ENCODE measurements around the gene JMJD4. TPM values are rescaled to one million over a fixed set of nuclear protein-coding genes. Genes with fewer than 3 reads are reported as not detected.

Gene JMJD4
- total and polyA plus RNA-seq, 9 of the 15 experiments (the other 6 are each of a cell fraction or from before 2014, with no cell fraction given), result 1.4 to 42.6 (median 29.2) TPM

DNA sequence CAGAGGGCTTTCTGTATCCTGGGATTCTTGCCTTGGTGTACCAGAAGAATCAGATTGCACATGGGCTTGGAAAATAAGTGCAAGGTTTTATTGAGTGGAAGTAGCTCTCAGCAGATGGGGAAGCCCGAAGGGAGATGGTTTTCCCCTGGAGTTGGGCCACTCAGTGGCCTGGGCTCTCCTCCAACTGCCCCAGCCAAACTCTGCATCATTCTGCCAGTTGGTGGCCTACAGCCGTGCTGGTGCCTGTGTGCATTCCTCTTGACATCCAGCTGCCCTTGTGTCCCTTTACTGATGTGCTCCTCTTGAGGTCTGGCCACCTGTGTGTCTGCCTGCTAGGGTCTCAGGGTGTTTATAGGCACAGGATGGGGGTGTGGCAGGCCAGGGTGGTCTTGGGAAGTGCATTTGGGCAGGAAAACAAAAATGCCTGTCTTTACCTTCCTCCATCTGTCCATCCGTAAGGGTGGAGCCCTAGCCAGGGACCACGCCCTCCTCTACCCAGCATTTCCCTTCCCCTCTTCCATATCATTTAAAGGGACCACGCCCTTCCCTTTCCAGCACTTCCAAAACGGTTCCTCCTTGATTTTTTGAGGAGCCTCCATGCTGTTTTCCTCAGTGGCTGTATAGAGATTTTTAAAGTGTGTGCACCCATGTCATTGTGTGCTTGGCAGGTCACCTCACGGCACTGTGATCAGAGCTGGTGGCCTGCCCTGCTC lies 19.1 kb upstream of the JMJD4 start:
- CTCF ChIA-PET (ENCODE audit: low intra/inter-chr PET ratio), result no interaction called here
- Histone ChIP-seq H3K27me3 (ENCODE audit: control insufficient read depth in 2 of 2, insufficient read depth in 2 of 2, low read length in 2 of 2) (no peaks in the 10 kb centered on the region), H3K9me1 (ENCODE audit: control insufficient read depth, insufficient read depth, low read length) (peaks cover 9% of the 10 kb centered on the region), H3K27ac (ENCODE audit: extremely low read depth, low read depth, low read length) (no peak overlapping the region), H3K9me3 (replicated peaks; ENCODE audit: control insufficient read depth, insufficient read depth, low read depth, low read length) (no peaks in the 10 kb centered on the region), H3K9ac (ENCODE audit: insufficient read depth in 1 of 2, low read depth in 2 of 2, low read length in 2 of 2) (no peak overlapping the region), H3K4me2 (ENCODE audit: insufficient read depth, low read length) (peak overlapping the region; percentile 57; the same call in 1 of the 2 replicates), H3K4me3 (no peak overlapping the region), H3K79me2 (ENCODE audit: control insufficient read depth, insufficient read depth, low read length) (peaks cover 57% of the 10 kb centered on the region), H4K20me1 (replicated peaks; ENCODE audit: control insufficient read depth, insufficient read depth, low read length) (peaks cover 8% of the 10 kb centered on the region), H3K36me3 (ENCODE audit: control insufficient read depth, insufficient read depth, low read length) (peaks cover 56% of the 10 kb centered on the region; the same call in 2 of the 3 replicates), H3K4me1 (replicated peaks in 1 of 2; ENCODE audit: control insufficient read depth in 2 of 2, insufficient read depth in 2 of 2, low read length in 2 of 2) (peaks cover 18 to 24% of the 10 kb centered on the region in 2 experiments), H2AFZ (ENCODE audit: low read depth, low read length) (no peak overlapping the region; the same call in 1 of the 2 replicates)
- ATAC-seq, result peak; percentile 70
- in situ Hi-C loops (cut with MboI), result no loop called here
- intact Hi-C loops (cut with micrococcal nuclease), result no loop called here
- FAIRE-seq, result peak; percentile 60
- 32% methylated on average over 7 of the region's 7 CpGs for WGBS (ENCODE audit: insufficient coverage, low coverage, missing lambda C conversion rate)
- no TSS peak for BruUV-seq (replicated peaks)
- DNase-seq (ENCODE audit: extremely low read depth in 1 of 4, low spot score in 3 of 4), result peak in 1 of 4 experiments; percentile 20
- POLR2A ChIA-PET, result interaction anchor here (0.6 to 1.1 kb wide), 3 partner anchors 12 to 192 kb away, joined by 3 read pairs; no protein-coding TSS in a partner anchor
- TF ChIP-seq HMG20A (CRISPR knock-in tag; conservative IDR thresholded peaks at IDR 0.05) (no peak), RNF219 (CRISPR knock-in tag; IDR thresholded peaks at IDR 0.05) (no peak), KLF13 (tag; IDR thresholded peaks at IDR 0.05; ENCODE audit: borderline replicate concordance, low read depth) (0 out of 2 replicates have a peak, but pooled peaks have one; percentile 19), ZNF197 (CRISPR knock-in tag; IDR thresholded peaks at IDR 0.05; ENCODE audit: low read depth) (no peak), ZNF695 (CRISPR knock-in tag; IDR thresholded peaks at IDR 0.05) (no peak), CHAMP1 (IDR thresholded peaks at IDR 0.05) (no peak), KLF1 (tag; IDR thresholded peaks at IDR 0.05) (no peak), CTBP1 (IDR thresholded peaks at IDR 0.05; ENCODE audit: borderline replicate concordance) (peak; percentile 14; the same call in 1 of the 2 replicates), ZNF778 (CRISPR knock-in tag; IDR thresholded peaks at IDR 0.05) (no peak)
- TF ChIP-seq, protein P1, sequence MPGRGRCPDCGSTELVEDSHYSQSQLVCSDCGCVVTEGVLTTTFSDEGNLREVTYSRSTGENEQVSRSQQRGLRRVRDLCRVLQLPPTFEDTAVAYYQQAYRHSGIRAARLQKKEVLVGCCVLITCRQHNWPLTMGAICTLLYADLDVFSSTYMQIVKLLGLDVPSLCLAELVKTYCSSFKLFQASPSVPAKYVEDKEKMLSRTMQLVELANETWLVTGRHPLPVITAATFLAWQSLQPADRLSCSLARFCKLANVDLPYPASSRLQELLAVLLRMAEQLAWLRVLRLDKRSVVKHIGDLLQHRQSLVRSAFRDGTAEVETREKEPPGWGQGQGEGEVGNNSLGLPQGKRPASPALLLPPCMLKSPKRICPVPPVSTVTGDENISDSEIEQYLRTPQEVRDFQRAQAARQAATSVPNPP (IDR thresholded peaks at IDR 0.05; ENCODE audit: borderline replicate concordance, insufficient read depth, insufficient read length), result no peak
- TF ChIP-seq, protein P2, sequence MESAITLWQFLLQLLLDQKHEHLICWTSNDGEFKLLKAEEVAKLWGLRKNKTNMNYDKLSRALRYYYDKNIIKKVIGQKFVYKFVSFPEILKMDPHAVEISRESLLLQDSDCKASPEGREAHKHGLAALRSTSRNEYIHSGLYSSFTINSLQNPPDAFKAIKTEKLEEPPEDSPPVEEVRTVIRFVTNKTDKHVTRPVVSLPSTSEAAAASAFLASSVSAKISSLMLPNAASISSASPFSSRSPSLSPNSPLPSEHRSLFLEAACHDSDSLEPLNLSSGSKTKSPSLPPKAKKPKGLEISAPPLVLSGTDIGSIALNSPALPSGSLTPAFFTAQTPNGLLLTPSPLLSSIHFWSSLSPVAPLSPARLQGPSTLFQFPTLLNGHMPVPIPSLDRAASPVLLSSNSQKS (CRISPR knock-in tag; IDR thresholded peaks at IDR 0.05), result no peak
- TF ChIP-seq, protein P3, sequence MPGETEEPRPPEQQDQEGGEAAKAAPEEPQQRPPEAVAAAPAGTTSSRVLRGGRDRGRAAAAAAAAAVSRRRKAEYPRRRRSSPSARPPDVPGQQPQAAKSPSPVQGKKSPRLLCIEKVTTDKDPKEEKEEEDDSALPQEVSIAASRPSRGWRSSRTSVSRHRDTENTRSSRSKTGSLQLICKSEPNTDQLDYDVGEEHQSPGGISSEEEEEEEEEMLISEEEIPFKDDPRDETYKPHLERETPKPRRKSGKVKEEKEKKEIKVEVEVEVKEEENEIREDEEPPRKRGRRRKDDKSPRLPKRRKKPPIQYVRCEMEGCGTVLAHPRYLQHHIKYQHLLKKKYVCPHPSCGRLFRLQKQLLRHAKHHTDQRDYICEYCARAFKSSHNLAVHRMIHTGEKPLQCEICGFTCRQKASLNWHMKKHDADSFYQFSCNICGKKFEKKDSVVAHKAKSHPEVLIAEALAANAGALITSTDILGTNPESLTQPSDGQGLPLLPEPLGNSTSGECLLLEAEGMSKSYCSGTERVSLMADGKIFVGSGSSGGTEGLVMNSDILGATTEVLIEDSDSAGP (CRISPR knock-in tag; IDR thresholded peaks at IDR 0.05), result peak; percentile 90
